ENCODE measurements around the gene HSPG2. TPM values are rescaled to one million over a fixed set of nuclear protein-coding genes. Genes with fewer than 3 reads are reported as not detected.
A peak's percentile ranks its signal among the peaks of the same experiment; 100 is the strongest.
"Not testable (repeated sequence)": the region's sequence is repeated elsewhere in the genome, so short reads cannot be mapped to it uniquely, and the experiment has no call there.

The HSPG2 gene
- total RNA-seq, 1 donor = 265 TPM

DNA sequence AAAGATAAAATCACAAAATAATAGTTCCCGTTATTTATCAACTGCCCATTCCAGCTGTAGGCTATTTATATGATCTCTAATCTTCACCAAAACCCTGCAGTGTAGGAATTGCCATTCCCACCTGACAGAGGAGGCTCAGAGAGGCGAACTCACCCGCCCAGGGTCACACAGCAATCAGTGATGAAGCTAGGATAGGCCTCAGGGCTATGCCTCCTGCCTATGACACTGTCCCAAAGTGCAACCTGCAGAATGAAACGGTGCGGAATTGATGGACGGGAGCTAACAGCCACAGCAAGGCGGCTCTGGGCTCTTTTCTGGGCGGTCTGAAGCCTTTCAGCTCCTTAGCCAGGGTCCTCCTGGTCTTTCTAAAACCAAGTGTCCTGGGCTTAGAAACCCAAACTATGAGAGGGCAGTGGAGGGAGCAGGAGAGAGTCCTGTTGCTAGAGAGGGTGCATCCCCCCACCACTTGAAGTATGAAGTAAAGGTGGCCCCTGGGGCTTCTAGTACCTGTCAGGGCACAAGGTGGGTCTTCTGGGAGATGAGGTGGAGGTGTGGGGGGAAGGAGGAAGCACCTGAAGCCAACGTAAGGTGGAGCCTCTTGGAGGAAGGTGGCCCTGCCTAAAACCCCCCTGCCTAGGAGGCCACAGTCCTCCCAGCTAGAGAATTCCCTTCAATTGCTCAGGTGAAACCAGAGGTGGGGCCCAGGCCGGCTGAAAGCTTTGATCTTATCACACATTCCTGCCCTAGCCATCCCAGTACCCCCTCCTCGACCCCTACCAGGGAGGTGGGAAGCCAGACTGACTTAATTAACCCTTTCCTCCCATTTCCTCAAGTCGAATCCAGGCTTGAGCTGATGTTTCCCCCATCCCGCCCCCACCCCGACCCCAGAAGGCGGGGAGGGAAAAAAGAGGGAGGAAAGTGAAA lies 14.8 kb downstream of the HSPG2 start:
- Histone ChIP-seq H3K4me1 (ENCODE audit: insufficient read depth, low read length) (peaks cover 75% of the 10 kb centered on the region), H3K9me3 (ENCODE audit: low read depth, low read length) (no peaks in the 10 kb centered on the region), H3K36me3 (ENCODE audit: insufficient read depth, low read length) (peaks cover 38% of the 10 kb centered on the region), H4K20me1 (ENCODE audit: insufficient read depth, low read length) (peaks cover 43% of the 10 kb centered on the region), H3K4me2 (ENCODE audit: insufficient read depth, low read length) (no peak overlapping the region), H3K4me3 (ENCODE audit: insufficient read depth, low read length) (no peak overlapping the region), H2AFZ (ENCODE audit: low read length) (no peak overlapping the region), H3K27me3 (ENCODE audit: insufficient read depth, low read length) (no peaks in the 10 kb centered on the region), H3K27ac (ENCODE audit: low read depth, low read length) (peak overlapping the region; percentile 81), H3K79me2 (ENCODE audit: insufficient read depth, low read length) (peaks cover 78% of the 10 kb centered on the region)
- TF ChIP-seq, protein P1, sequence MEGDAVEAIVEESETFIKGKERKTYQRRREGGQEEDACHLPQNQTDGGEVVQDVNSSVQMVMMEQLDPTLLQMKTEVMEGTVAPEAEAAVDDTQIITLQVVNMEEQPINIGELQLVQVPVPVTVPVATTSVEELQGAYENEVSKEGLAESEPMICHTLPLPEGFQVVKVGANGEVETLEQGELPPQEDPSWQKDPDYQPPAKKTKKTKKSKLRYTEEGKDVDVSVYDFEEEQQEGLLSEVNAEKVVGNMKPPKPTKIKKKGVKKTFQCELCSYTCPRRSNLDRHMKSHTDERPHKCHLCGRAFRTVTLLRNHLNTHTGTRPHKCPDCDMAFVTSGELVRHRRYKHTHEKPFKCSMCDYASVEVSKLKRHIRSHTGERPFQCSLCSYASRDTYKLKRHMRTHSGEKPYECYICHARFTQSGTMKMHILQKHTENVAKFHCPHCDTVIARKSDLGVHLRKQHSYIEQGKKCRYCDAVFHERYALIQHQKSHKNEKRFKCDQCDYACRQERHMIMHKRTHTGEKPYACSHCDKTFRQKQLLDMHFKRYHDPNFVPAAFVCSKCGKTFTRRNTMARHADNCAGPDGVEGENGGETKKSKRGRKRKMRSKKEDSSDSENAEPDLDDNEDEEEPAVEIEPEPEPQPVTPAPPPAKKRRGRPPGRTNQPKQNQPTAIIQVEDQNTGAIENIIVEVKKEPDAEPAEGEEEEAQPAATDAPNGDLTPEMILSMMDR (IDR thresholded peaks at IDR 0.05; ENCODE audit: extremely low read depth, low read depth, low read length) = no peak
- no peak for DNase-seq (ENCODE audit: insufficient read length, low spot score, missing footprints)

DNA sequence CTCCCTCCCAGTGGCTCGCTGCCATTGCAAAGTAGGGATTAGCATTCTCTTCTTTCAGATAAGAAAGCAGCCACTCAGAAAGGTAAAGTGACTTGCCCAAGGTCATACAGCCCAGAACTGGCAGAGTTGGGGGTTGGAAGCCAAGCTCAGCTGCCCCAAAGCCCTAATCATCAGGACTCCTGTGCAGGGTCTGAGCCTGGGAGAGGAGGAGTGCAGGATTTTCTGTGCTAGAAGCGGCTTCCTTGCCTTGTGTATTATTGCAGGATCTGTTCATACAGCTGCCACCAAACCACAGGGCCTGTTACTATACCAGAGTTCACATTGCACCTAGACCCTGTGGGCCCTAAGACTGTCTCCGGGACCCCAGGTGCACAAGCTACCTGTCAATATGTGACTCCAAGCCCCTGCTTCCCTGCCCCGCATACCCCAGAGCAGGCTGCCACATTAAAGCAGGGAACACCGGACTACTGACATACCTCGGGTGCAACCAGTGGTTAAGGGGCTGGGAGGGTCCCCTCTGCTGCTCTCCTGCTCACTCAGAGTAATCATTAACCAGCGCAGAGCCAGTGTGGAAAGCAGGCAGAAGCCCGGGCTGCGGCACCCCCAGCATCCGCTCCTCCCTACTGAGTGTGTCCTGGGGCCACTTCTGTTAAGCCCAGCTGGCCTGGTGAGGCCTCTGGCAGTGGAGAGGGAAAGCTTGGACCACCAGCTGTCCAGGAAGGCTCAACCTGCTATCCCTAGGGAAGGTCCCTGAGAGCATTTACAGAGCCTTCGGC lies 15.8 kb downstream of the HSPG2 start:
- H3K36me3 ChIP-seq (ENCODE audit: insufficient read depth, low read length) = peaks cover 45% of the 10 kb centered on the region
- H2AFZ ChIP-seq (ENCODE audit: low read length) = no peak overlapping the region

DNA sequence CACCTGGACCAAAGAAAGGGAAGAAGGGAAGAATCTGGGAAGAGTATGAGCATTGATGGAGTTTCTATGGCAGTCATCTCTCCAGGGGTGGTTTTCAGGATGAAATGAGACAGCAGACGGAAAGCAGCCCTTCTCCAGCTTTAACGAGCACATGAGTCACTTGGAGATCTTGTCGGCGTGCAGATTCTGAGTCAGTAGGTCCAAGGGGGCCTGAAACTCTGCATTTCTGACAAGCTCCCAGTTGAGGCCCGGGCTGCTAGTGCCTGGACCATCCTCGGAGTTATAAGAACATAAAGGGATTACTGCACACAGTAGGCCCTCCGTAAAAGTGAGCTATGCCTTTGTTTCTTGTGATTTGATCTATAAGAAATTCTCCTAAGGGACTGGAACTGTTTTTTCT lies 17.6 kb downstream of the HSPG2 start:
- DNase-seq (ENCODE audit: insufficient read length, low spot score, missing footprints) = peak; percentile 93
- Histone ChIP-seq H3K4me3 (ENCODE audit: insufficient read depth, low read length) (no peak overlapping the region), H3K36me3 (ENCODE audit: insufficient read depth, low read length) (peaks cover 39% of the 10 kb centered on the region), H3K79me2 (ENCODE audit: insufficient read depth, low read length) (peaks cover 73% of the 10 kb centered on the region), H3K9me3 (ENCODE audit: low read depth, low read length) (no peaks in the 10 kb centered on the region), H3K4me1 (ENCODE audit: insufficient read depth, low read length) (peaks cover 58% of the 10 kb centered on the region), H3K27ac (ENCODE audit: low read depth, low read length) (peak overlapping the region; percentile 81), H3K4me2 (ENCODE audit: insufficient read depth, low read length) (peak overlapping the region; percentile 14), H2AFZ (ENCODE audit: low read length) (no peak overlapping the region), H4K20me1 (ENCODE audit: insufficient read depth, low read length) (peaks cover 58% of the 10 kb centered on the region), H3K27me3 (ENCODE audit: insufficient read depth, low read length) (no peaks in the 10 kb centered on the region)
- TF ChIP-seq, protein P1 (IDR thresholded peaks at IDR 0.05; ENCODE audit: extremely low read depth, low read depth, low read length) = no peak

More for the DNA sequence above, 15.8 kb downstream of the HSPG2 start:
- Histone ChIP-seq H3K4me2 (ENCODE audit: insufficient read depth, low read length) (peak overlapping the region; percentile 60), H3K4me3 (ENCODE audit: insufficient read depth, low read length) (no peak overlapping the region), H3K4me1 (ENCODE audit: insufficient read depth, low read length) (peaks cover 66% of the 10 kb centered on the region), H3K27ac (ENCODE audit: low read depth, low read length) (peak overlapping the region; percentile 81), H4K20me1 (ENCODE audit: insufficient read depth, low read length) (peaks cover 48% of the 10 kb centered on the region), H3K79me2 (ENCODE audit: insufficient read depth, low read length) (peaks cover 77% of the 10 kb centered on the region), H3K9me3 (ENCODE audit: low read depth, low read length) (no peaks in the 10 kb centered on the region), H3K27me3 (ENCODE audit: insufficient read depth, low read length) (no peaks in the 10 kb centered on the region)
- TF ChIP-seq, protein P1 (IDR thresholded peaks at IDR 0.05; ENCODE audit: extremely low read depth, low read depth, low read length) = no peak
- DNase-seq (ENCODE audit: insufficient read length, low spot score, missing footprints) = peak; percentile 54

DNA sequence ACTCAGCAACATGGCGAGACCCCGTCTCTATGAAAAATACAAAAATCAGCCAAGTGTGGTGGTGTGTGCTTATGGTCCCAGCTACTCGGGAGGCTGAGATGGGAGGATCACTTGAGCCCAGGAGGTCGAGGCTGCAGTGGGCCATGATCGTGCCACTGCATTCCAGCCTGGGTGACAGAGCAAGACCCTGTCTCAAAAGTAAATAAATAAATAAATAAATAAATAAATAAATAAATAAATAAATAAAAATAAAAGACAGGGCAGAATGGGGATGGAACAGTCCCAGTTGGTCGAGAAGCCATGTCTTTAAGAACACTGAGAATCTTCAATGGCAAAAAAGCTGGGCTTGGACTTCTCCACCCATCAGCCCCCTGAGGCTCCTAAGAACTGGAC lies 19.9 kb downstream of the HSPG2 start:
- H3K9me3 ChIP-seq (ENCODE audit: low read depth, low read length); H2AFZ ChIP-seq (ENCODE audit: low read length); H3K4me3 ChIP-seq (ENCODE audit: insufficient read depth, low read length); H3K4me2 ChIP-seq (ENCODE audit: insufficient read depth, low read length); H3K27me3 ChIP-seq (ENCODE audit: insufficient read depth, low read length); DNase-seq (ENCODE audit: insufficient read length, low spot score, missing footprints): not testable (repeated sequence)
- peaks cover 33% of the 10 kb centered on the region for H3K36me3 ChIP-seq (ENCODE audit: insufficient read depth, low read length)
- H3K27ac ChIP-seq (ENCODE audit: low read depth, low read length) = peak overlapping the region; percentile 48
- peaks cover 53% of the 10 kb centered on the region for H4K20me1 ChIP-seq (ENCODE audit: insufficient read depth, low read length)
- H3K79me2 ChIP-seq (ENCODE audit: insufficient read depth, low read length) = peaks cover 74% of the 10 kb centered on the region
- peaks cover 54% of the 10 kb centered on the region for H3K4me1 ChIP-seq (ENCODE audit: insufficient read depth, low read length)
